Midbrain (tissue), 1 donor: ENCODE data around the gene SH3BP4.

Source experiments
- DNase-seq: peaks from one replicate; lab custom pipeline; 2025; lab: John Stamatoyannopoulos, UW

Gene SH3BP4

GRCh38 chr2:234967201-234967869 lies 15.5 kb downstream of the SH3BP4 start:
- DNase-seq, result no peak

GRCh38 chr2:234967870-234968208 lies 16.0 kb downstream of the SH3BP4 start:
- no peak for DNase-seq

GRCh38 chr2:234968631-234969305 lies 17.0 kb downstream of the SH3BP4 start:
- DNase-seq, result no peak

- no peak for DNase-seq
Measured at GRCh38 chr2:234969306-234970098, 17.7 kb downstream of the SH3BP4 start.

GRCh38 chr2:234970099-234970440 lies 18.3 kb downstream of the SH3BP4 start:
- no peak for DNase-seq

GRCh38 chr2:234970477-234970882 lies 18.7 kb downstream of the SH3BP4 start:
- no peak for DNase-seq

- no peak for DNase-seq
Measured at GRCh38 chr2:234971496-234971895, 19.7 kb downstream of the SH3BP4 start.

- no peak for DNase-seq
Measured at GRCh38 chr2:234973008-234973407, 21.2 kb downstream of the SH3BP4 start.

GRCh38 chr2:234974501-234975385 lies 22.9 kb downstream of the SH3BP4 start:
- DNase-seq, result no peak

GRCh38 chr2:234975611-234976010 lies 23.8 kb downstream of the SH3BP4 start:
- no peak for DNase-seq

- no peak for DNase-seq
Measured at GRCh38 chr2:234976479-234977227, 24.8 kb downstream of the SH3BP4 start.

- DNase-seq, result no peak
Measured at GRCh38 chr2:234977228-234977679, 25.4 kb downstream of the SH3BP4 start.

- no peak for DNase-seq
Measured at GRCh38 chr2:234978466-234979203, 26.8 kb downstream of the SH3BP4 start.

GRCh38 chr2:234979204-234980167 lies 27.7 kb downstream of the SH3BP4 start:
- no peak for DNase-seq

- DNase-seq, result no peak
Measured at GRCh38 chr2:234980451-234981187, 28.8 kb downstream of the SH3BP4 start.

- DNase-seq, result no peak
Measured at GRCh38 chr2:234981197-234982095, 29.6 kb downstream of the SH3BP4 start.

GRCh38 chr2:234982096-234982834 lies 30.4 kb downstream of the SH3BP4 start:
- no peak for DNase-seq
